Measurements from ENCODE around the gene VWA5B1.

The VWA5B1 gene

GRCh38 chr1:20365421-20366055 is 74.9 kb downstream of the VWA5B1 start:
- H3K9me3 ChIP-seq (ENCODE audit: insufficient read depth, low read length) = no peaks in the 10 kb centered on the region
- no peaks in the 10 kb centered on the region for H3K36me3 ChIP-seq (replicated peaks; ENCODE audit: low read depth, low read length)
- H3K4me2 ChIP-seq (ENCODE audit: low read length) = no peak overlapping the region
- H2AFZ ChIP-seq (ENCODE audit: low read depth, low read length) = no peak overlapping the region
- TF ChIP-seq CTCF (IDR thresholded peaks at IDR 0.05; ENCODE audit: low read depth, low read length) (no peak), EZH2phosphoT487 (IDR thresholded peaks at IDR 0.05; ENCODE audit: low read depth) (no peak)
- H3K27ac ChIP-seq (ENCODE audit: low read length) = no peak overlapping the region
- H4K20me1 ChIP-seq (ENCODE audit: insufficient read depth, low read length) = no peaks in the 10 kb centered on the region
- H3K79me2 ChIP-seq (ENCODE audit: low read length) = no peaks in the 10 kb centered on the region
- H3K9ac ChIP-seq (ENCODE audit: low read length) = no peak overlapping the region
- H3K4me1 ChIP-seq (ENCODE audit: low read length) = peaks cover 4% of the 10 kb centered on the region
- H3K27me3 ChIP-seq (ENCODE audit: low read depth, low read length) = peaks cover 4% of the 10 kb centered on the region; the same call in 1 of the 2 replicates
- H3K4me3 ChIP-seq (ENCODE audit: low read length) = no peak overlapping the region

- no peak overlapping the region for H3K27ac ChIP-seq (ENCODE audit: low read length)
- TF ChIP-seq CTCF (IDR thresholded peaks at IDR 0.05; ENCODE audit: low read depth, low read length) (no peak), EZH2phosphoT487 (IDR thresholded peaks at IDR 0.05; ENCODE audit: low read depth) (no peak)
- no peak overlapping the region for H3K9ac ChIP-seq (ENCODE audit: low read length)
- H2AFZ ChIP-seq (ENCODE audit: low read depth, low read length) = no peak overlapping the region
- H3K9me3 ChIP-seq (ENCODE audit: insufficient read depth, low read length) = no peaks in the 10 kb centered on the region
- no peak overlapping the region for H3K4me2 ChIP-seq (ENCODE audit: low read length)
- no peaks in the 10 kb centered on the region for H3K79me2 ChIP-seq (ENCODE audit: low read length)
- no peaks in the 10 kb centered on the region for H4K20me1 ChIP-seq (ENCODE audit: insufficient read depth, low read length)
- H3K4me1 ChIP-seq (ENCODE audit: low read length) = no peaks in the 10 kb centered on the region
- no peak overlapping the region for H3K4me3 ChIP-seq (ENCODE audit: low read length)
- 0 out of 2 replicates have a peak, but pooled peaks cover 4% of the 10 kb centered on the region for H3K27me3 ChIP-seq (ENCODE audit: low read depth, low read length)
- H3K36me3 ChIP-seq (replicated peaks; ENCODE audit: low read depth, low read length) = no peaks in the 10 kb centered on the region
Observed at GRCh38 chr1:20366056-20366462, 75.4 kb downstream of the VWA5B1 start.

GRCh38 chr1:20366463-20367115 is 75.9 kb downstream of the VWA5B1 start:
- Histone ChIP-seq H4K20me1 (ENCODE audit: insufficient read depth, low read length) (no peaks in the 10 kb centered on the region), H3K9ac (ENCODE audit: low read length) (no peak overlapping the region), H3K4me3 (ENCODE audit: low read length) (no peak overlapping the region), H3K27me3 (ENCODE audit: low read depth, low read length) (0 out of 2 replicates have a peak, but pooled peaks cover 4% of the 10 kb centered on the region), H3K36me3 (replicated peaks; ENCODE audit: low read depth, low read length) (no peaks in the 10 kb centered on the region), H3K79me2 (ENCODE audit: low read length) (no peaks in the 10 kb centered on the region), H3K9me3 (ENCODE audit: insufficient read depth, low read length) (no peaks in the 10 kb centered on the region), H2AFZ (ENCODE audit: low read depth, low read length) (no peak overlapping the region), H3K4me2 (ENCODE audit: low read length) (no peak overlapping the region), H3K4me1 (ENCODE audit: low read length) (peaks cover 2% of the 10 kb centered on the region), H3K27ac (ENCODE audit: low read length) (no peak overlapping the region)
- TF ChIP-seq CTCF (IDR thresholded peaks at IDR 0.05; ENCODE audit: low read depth, low read length) = no peak
- no peak for TF ChIP-seq EZH2phosphoT487 (IDR thresholded peaks at IDR 0.05; ENCODE audit: low read depth)

GRCh38 chr1:20367116-20367585 is 76.5 kb downstream of the VWA5B1 start:
- Histone ChIP-seq H3K79me2 (ENCODE audit: low read length) (no peaks in the 10 kb centered on the region), H3K9me3 (ENCODE audit: insufficient read depth, low read length) (no peaks in the 10 kb centered on the region), H3K4me3 (ENCODE audit: low read length) (no peak overlapping the region), H2AFZ (ENCODE audit: low read depth, low read length) (no peak overlapping the region), H3K27ac (ENCODE audit: low read length) (no peak overlapping the region), H3K36me3 (replicated peaks; ENCODE audit: low read depth, low read length) (no peaks in the 10 kb centered on the region), H3K4me2 (ENCODE audit: low read length) (no peak overlapping the region), H3K4me1 (ENCODE audit: low read length) (peaks cover 7% of the 10 kb centered on the region), H3K9ac (ENCODE audit: low read length) (no peak overlapping the region), H3K27me3 (ENCODE audit: low read depth, low read length) (0 out of 2 replicates have a peak, but pooled peaks cover 4% of the 10 kb centered on the region), H4K20me1 (ENCODE audit: insufficient read depth, low read length) (no peaks in the 10 kb centered on the region)
- TF ChIP-seq CTCF (IDR thresholded peaks at IDR 0.05; ENCODE audit: low read depth, low read length) (no peak), EZH2phosphoT487 (IDR thresholded peaks at IDR 0.05; ENCODE audit: low read depth) (no peak)
